ENCODE measurements around the gene MAGEA2B.
"Not testable (repeated sequence)": the region's sequence is repeated elsewhere in the genome, so short reads cannot be mapped to it uniquely, and the experiment has no call there.

The MAGEA2B gene

GRCh38 chrX:152759544-152759943, 45.1 kb downstream of the MAGEA2B start:
- H3K27me3 ChIP-seq (ENCODE audit: control insufficient read depth in 2 of 2, insufficient read depth in 2 of 2, low read length in 2 of 2); H3K27ac ChIP-seq (ENCODE audit: low read depth in 2 of 2, low read length in 2 of 2); H3K9ac ChIP-seq (ENCODE audit: low read depth in 1 of 2, low read length in 2 of 2); H3K4me1 ChIP-seq (ENCODE audit: control insufficient read depth in 2 of 2, insufficient read depth in 2 of 2, low read length in 2 of 2); H3K9me3 ChIP-seq (ENCODE audit: control insufficient read depth in 2 of 2, low read length in 2 of 2); H3K36me3 ChIP-seq (ENCODE audit: control insufficient read depth in 2 of 2, insufficient read depth in 2 of 2, low read length in 2 of 2); H3K4me3 ChIP-seq (ENCODE audit: low read length in 2 of 2): not testable (repeated sequence)

GRCh38 chrX:152761582-152761981, 47.2 kb downstream of the MAGEA2B start:
- H3K27me3 ChIP-seq (ENCODE audit: control insufficient read depth in 2 of 2, insufficient read depth in 2 of 2, low read length in 2 of 2); H3K9ac ChIP-seq (ENCODE audit: low read depth in 1 of 2, low read length in 2 of 2); H3K4me3 ChIP-seq (ENCODE audit: low read length in 2 of 2); H3K4me1 ChIP-seq (ENCODE audit: control insufficient read depth in 2 of 2, insufficient read depth in 2 of 2, low read length in 2 of 2); H3K36me3 ChIP-seq (ENCODE audit: control insufficient read depth in 2 of 2, insufficient read depth in 2 of 2, low read length in 2 of 2); H3K9me3 ChIP-seq (ENCODE audit: control insufficient read depth in 2 of 2, low read length in 2 of 2); H3K27ac ChIP-seq (ENCODE audit: low read depth in 2 of 2, low read length in 2 of 2): not testable (repeated sequence)

GRCh38 chrX:152766562-152766961, 52.1 kb downstream of the MAGEA2B start:
- not testable (repeated sequence) for H3K4me3 ChIP-seq (ENCODE audit: low read length in 2 of 2); H3K27ac ChIP-seq (ENCODE audit: low read depth in 2 of 2, low read length in 2 of 2); H3K9ac ChIP-seq (ENCODE audit: low read depth in 1 of 2, low read length in 2 of 2); H3K4me1 ChIP-seq (ENCODE audit: control insufficient read depth in 2 of 2, insufficient read depth in 2 of 2, low read length in 2 of 2); H3K36me3 ChIP-seq (ENCODE audit: control insufficient read depth in 2 of 2, insufficient read depth in 2 of 2, low read length in 2 of 2); H3K27me3 ChIP-seq (ENCODE audit: control insufficient read depth in 2 of 2, insufficient read depth in 2 of 2, low read length in 2 of 2); H3K9me3 ChIP-seq (ENCODE audit: control insufficient read depth in 2 of 2, low read length in 2 of 2)
